ENCODE data around the gene CREB3L4. TPM values are rescaled to one million over a fixed set of nuclear protein-coding genes. Genes with fewer than 3 reads are reported as not detected.

CREB3L4 gene
- total and polyA plus RNA-seq, 8 donors, result 2.7 to 32.9 (median 10.9) TPM; not detected in 1

DNA sequence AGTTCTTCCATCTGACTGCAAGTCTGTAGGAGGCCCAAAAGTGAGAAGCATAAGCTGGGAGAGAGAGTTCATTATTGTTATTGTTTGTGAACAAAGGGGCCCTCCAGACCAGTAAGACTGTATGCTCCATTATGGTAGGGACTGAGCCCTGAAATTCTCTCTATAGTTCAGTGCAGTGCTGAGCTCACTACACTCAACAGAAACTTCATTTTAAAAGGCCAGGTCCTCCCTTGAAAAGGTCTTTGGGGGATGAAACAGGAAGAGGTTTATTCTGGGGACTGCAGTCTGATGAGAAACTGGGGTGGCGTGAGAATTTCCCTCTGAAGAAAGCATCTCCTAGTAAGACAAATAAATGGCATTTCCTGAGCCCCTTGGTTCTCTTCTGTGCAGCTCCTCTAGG is 39.5 kb upstream of the CREB3L4 start:
- 65 to 88% (median 80%) methylated on average over 1 of the region's 1 CpG for WGBS, 5 donors
- Histone ChIP-seq H3K4me3 (no peak overlapping the region), H3K4me1 (peaks cover 8 to 12% (median 9%) of the 10 kb centered on the region in 4 donors), H3K27me3 (no peaks in the 10 kb centered on the region), H3K9me3 (no peaks in the 10 kb centered on the region), H3K36me3 (peaks cover 21 to 45% (median 42%) of the 10 kb centered on the region in 4 donors), H3K27ac (peak overlapping the region in 2 of 5 donors; percentile 7 to 46)
- no peak for TF ChIP-seq POLR2AphosphoS5 (IDR thresholded peaks at IDR 0.05)
- no peak for TF ChIP-seq EP300 (IDR thresholded peaks at IDR 0.05)
- TF ChIP-seq, protein P1, sequence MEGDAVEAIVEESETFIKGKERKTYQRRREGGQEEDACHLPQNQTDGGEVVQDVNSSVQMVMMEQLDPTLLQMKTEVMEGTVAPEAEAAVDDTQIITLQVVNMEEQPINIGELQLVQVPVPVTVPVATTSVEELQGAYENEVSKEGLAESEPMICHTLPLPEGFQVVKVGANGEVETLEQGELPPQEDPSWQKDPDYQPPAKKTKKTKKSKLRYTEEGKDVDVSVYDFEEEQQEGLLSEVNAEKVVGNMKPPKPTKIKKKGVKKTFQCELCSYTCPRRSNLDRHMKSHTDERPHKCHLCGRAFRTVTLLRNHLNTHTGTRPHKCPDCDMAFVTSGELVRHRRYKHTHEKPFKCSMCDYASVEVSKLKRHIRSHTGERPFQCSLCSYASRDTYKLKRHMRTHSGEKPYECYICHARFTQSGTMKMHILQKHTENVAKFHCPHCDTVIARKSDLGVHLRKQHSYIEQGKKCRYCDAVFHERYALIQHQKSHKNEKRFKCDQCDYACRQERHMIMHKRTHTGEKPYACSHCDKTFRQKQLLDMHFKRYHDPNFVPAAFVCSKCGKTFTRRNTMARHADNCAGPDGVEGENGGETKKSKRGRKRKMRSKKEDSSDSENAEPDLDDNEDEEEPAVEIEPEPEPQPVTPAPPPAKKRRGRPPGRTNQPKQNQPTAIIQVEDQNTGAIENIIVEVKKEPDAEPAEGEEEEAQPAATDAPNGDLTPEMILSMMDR (IDR thresholded peaks at IDR 0.05), result no peak
- no peak for TF ChIP-seq POLR2A (IDR thresholded peaks at IDR 0.05)
- intact Hi-C loops (cut with DNase I; ENCODE audit: low total_unique reads), result no loop called here
- no peak for DNase-seq

DNA sequence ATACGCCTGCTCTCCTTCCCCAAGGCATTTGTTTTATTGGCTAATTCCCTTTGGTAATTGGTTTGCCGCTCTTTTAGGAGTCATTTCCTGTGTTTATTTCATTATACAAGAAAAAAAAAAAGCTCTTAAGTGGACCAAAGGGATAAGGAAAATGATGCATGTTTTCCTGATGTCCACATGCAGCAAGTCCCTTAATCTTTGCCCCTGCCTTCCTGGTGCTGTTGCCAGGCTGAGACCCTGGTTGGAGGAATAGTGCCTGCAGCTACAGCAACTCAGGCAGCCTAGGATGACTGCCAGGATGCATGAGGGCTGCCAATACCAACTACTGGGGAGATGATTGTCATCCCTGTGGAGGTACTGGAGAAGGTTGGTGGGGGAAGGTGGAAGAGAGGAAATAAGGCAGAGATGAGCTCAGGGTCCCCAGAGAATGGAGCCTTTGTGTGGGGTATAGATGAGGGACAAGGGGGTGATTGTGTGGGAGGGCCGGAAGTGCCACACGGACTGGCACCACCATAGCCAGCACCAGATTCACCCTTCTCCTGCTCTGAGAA is 38.8 kb upstream of the CREB3L4 start:
- Histone ChIP-seq H3K4me3 (no peak overlapping the region), H3K27ac (peak overlapping the region in 2 of 5 donors; percentile 7 to 46), H3K9me3 (no peaks in the 10 kb centered on the region), H3K36me3 (peaks cover 27 to 51% (median 48%) of the 10 kb centered on the region in 4 donors), H3K27me3 (no peaks in the 10 kb centered on the region), H3K4me1 (peaks cover 3 to 7% (median 5%) of the 10 kb centered on the region in 4 donors)
- WGBS, 5 donors, result 63 to 74% (median 70%) methylated on average over 4 of the region's 4 CpGs
- TF ChIP-seq, protein P1 (IDR thresholded peaks at IDR 0.05), result no peak
- TF ChIP-seq POLR2AphosphoS5 (IDR thresholded peaks at IDR 0.05), result no peak
- no peak for TF ChIP-seq EP300 (IDR thresholded peaks at IDR 0.05)
- no peak for TF ChIP-seq POLR2A (IDR thresholded peaks at IDR 0.05)
- DNase-seq, result no peak
- intact Hi-C loops (cut with DNase I; ENCODE audit: low total_unique reads), result no loop called here

DNA sequence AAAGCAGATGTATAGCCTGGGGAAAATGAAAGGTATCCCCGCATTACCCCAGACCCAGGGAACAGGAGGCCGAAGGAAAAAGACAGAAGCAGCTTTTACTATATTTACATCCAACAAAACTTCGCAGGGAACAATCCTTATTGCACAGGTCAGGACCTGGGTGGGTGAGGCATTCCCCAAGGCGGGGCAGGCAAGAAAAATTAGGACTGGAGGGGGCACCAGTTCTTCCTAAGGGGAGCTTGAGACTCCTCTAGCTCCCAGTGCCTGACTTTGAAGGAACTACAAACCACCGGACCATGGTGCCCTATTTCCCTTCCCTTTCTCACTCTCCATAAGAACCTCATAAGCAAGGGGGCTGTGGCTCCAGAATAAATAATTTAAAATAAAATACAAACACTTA is 38.3 kb upstream of the CREB3L4 start:
- peak overlapping the region in 2 of 5 donors; percentile 7 to 46 for H3K27ac ChIP-seq
- H3K36me3 ChIP-seq, result peaks cover 33 to 57% (median 54%) of the 10 kb centered on the region in 4 donors
- DNase-seq, result no peak
- TF ChIP-seq, protein P1 (IDR thresholded peaks at IDR 0.05), result no peak
- TF ChIP-seq POLR2A (IDR thresholded peaks at IDR 0.05) (no peak), EP300 (IDR thresholded peaks at IDR 0.05) (no peak), POLR2AphosphoS5 (IDR thresholded peaks at IDR 0.05) (no peak)
- WGBS, 5 donors, result 81 to 90% (median 86%) methylated on average over 5 of the region's 5 CpGs
- H3K9me3 ChIP-seq, result no peaks in the 10 kb centered on the region
- intact Hi-C loops (cut with DNase I; ENCODE audit: low total_unique reads), result no loop called here
- no peak overlapping the region for H3K4me3 ChIP-seq
- peaks cover 0 to under 1% (median under 1%) of the 10 kb centered on the region in 4 donors for H3K4me1 ChIP-seq
- H3K27me3 ChIP-seq, result no peaks in the 10 kb centered on the region

- intact Hi-C loops (cut with DNase I; ENCODE audit: low total_unique reads), result no loop called here
- peaks cover 41 to 65% (median 62%) of the 10 kb centered on the region in 4 donors for H3K36me3 ChIP-seq
- no peak overlapping the region for H3K4me3 ChIP-seq
- no peaks in the 10 kb centered on the region for H3K27me3 ChIP-seq
- TF ChIP-seq POLR2A (IDR thresholded peaks at IDR 0.05), result no peak
- TF ChIP-seq POLR2AphosphoS5 (IDR thresholded peaks at IDR 0.05), result no peak
- no peak for TF ChIP-seq EP300 (IDR thresholded peaks at IDR 0.05)
- TF ChIP-seq, protein P1 (IDR thresholded peaks at IDR 0.05), result no peak
- no peak overlapping the region for H3K27ac ChIP-seq
- H3K4me1 ChIP-seq, result no peaks in the 10 kb centered on the region
- WGBS, 5 donors, result 78 to 88% (median 84%) methylated on average over 14 of the region's 14 CpGs
- H3K9me3 ChIP-seq, result no peaks in the 10 kb centered on the region
- no peak for DNase-seq
These were observed 37.4 kb upstream of the CREB3L4 start for GRCh38 chr1:153929981-153930948.
